Measurements from ENCODE around the gene MSANTD7. TPM values are rescaled to one million over a fixed set of nuclear protein-coding genes. Genes with fewer than 3 reads are reported as not detected.

MSANTD7 gene
- total RNA-seq (2022; extraction: Qiagen RNA extraction; ENCODE audit: low read depth), result 11.5 to 13.5 TPM (median 12.8 TPM) in 5 replicates

GRCh38 chr10:14837757-14838581 is at the start of gene MSANTD7, which contains the start of the genes CDNF and HSPA14:
TSS of gene MSANTD7 (plus strand) at chr10:14838306. CDS start at chr10:14842285, 3,979 bp downstream.
TSS of gene CDNF (minus strand) at chr10:14838037. CDS start at chr10:14837946, 91 bp downstream.
TSS of gene HSPA14 (plus strand) at chr10:14838306. CDS start at chr10:14838403, 97 bp downstream.

GRCh38 chr10:14878266-14879123 is 40.4 kb downstream of the MSANTD7 start, which contains the start of gene SUV39H2:
TSS of gene SUV39H2 (plus strand) at chr10:14878866. CDS start at chr10:14878889, 23 bp downstream.

Other genes with a start within 250 kb of the MSANTD7 start
- 99.4 to 139 TPM (median 132 TPM) in 5 replicates for gene FAM107B, start 63.4 kb upstream of the MSANTD7 start, total RNA-seq (2022; extraction: Qiagen RNA extraction; ENCODE audit: low read depth)
- 0.95 to 1.6 TPM (median 1.3 TPM) in 5 replicates for gene CDNF, start 269 bp upstream of the MSANTD7 start, total RNA-seq (2022; extraction: Qiagen RNA extraction; ENCODE audit: low read depth)
- 43.8 to 46.0 TPM (median 45.1 TPM) in 5 replicates for gene HSPA14, start within 50 bp of the MSANTD7 start, total RNA-seq (2022; extraction: Qiagen RNA extraction; ENCODE audit: low read depth)
- gene SUV39H2, start 40.6 kb downstream of the MSANTD7 start, total RNA-seq (2022; extraction: Qiagen RNA extraction; ENCODE audit: low read depth), result 18.9 to 23.0 TPM (median 20.8 TPM) in 5 replicates
- gene DCLRE1C, start 115.8 kb downstream of the MSANTD7 start, total RNA-seq (2022; extraction: Qiagen RNA extraction; ENCODE audit: low read depth), result 3.9 to 6.6 TPM (median 5.7 TPM) in 5 replicates
- gene MEIG1, start 121.1 kb downstream of the MSANTD7 start, total RNA-seq (2022; extraction: Qiagen RNA extraction; ENCODE audit: low read depth), result 0.55 to 1.0 TPM (median 0.77 TPM) in 5 replicates
- gene OLAH, start 205.6 kb downstream of the MSANTD7 start, total RNA-seq (2022; extraction: Qiagen RNA extraction; ENCODE audit: low read depth), result 0.39 to 0.59 TPM (median 0.43 TPM) in 5 replicates

Measured in A549 treated with GW870086 at 1 μM for 4 hours (cell line).